Measurements from ENCODE around the gene MST1. TPM values are rescaled to one million over a fixed set of nuclear protein-coding genes. Genes with fewer than 3 reads are reported as not detected.

MST1 gene
- total and polyA plus RNA-seq, 9 of the 15 experiments (the other 6 are each of a cell fraction or from before 2014, with no cell fraction given) = 0.08 to 1.8 (median 0.40) TPM

DNA sequence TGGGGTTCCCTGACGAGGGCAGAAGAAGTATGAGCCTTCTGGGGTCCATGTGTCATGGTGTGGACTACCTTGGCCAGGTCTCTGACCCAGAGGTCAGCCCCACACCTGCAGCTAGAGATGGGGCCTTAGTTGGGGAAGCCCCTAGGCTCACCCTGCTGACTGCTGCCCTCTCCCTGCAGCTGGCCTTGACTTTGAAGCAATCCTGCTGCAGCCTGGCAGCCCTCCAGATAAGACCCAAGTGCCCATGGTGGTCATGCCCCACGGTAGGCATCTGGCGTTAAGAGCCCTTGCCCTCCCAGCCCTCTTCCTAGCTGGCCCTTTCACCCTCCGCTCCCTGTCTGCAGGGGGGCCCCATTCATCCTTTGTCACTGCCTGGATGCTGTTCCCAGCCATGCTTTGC, 7.7 kb downstream of the MST1 start (continued):
- TF ChIP-seq, protein P1, sequence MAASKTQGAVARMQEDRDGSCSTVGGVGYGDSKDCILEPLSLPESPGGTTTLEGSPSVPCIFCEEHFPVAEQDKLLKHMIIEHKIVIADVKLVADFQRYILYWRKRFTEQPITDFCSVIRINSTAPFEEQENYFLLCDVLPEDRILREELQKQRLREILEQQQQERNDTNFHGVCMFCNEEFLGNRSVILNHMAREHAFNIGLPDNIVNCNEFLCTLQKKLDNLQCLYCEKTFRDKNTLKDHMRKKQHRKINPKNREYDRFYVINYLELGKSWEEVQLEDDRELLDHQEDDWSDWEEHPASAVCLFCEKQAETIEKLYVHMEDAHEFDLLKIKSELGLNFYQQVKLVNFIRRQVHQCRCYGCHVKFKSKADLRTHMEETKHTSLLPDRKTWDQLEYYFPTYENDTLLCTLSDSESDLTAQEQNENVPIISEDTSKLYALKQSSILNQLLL (CRISPR knock-in tag; IDR thresholded peaks at IDR 0.05; ENCODE audit: borderline replicate concordance) = no peak
- no peak for TF ChIP-seq STAT5B (CRISPR knock-in tag; IDR thresholded peaks at IDR 0.05)

DNA sequence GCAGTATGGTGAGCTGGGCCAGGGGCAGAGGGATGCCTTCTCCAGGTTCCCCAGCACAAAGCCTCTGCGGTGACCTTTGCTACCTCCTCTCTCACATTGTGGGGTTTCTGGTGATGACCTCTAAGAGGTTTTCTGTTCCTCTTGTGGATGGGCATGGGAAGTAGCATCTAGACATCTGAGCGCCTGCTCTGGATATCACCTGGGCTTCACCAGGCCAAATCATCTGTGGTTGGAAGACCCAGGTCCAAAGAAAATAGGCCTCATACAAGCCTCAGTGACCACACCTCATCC, 8.1 kb downstream of the MST1 start:
- Histone ChIP-seq H3K27ac (ENCODE audit: extremely low read depth, low read depth, low read length) (no peak overlapping the region), H3K36me3 (ENCODE audit: control insufficient read depth, insufficient read depth, low read length) (peaks cover 78% of the 10 kb centered on the region; the same call in 2 of the 3 replicates), H3K79me2 (ENCODE audit: control insufficient read depth, insufficient read depth, low read length) (0 out of 3 replicates have a peak, but pooled peaks cover 1% of the 10 kb centered on the region), H3K4me2 (ENCODE audit: insufficient read depth, low read length) (no peak overlapping the region), H3K27me3 (ENCODE audit: control insufficient read depth in 2 of 2, insufficient read depth in 2 of 2, low read length in 2 of 2) (no peaks in the 10 kb centered on the region), H3K9me1 (ENCODE audit: control insufficient read depth, insufficient read depth, low read length) (peaks cover 3% of the 10 kb centered on the region), H4K20me1 (replicated peaks; ENCODE audit: control insufficient read depth, insufficient read depth, low read length) (no peaks in the 10 kb centered on the region), H3K9me3 (replicated peaks; ENCODE audit: control insufficient read depth, insufficient read depth, low read depth, low read length) (no peaks in the 10 kb centered on the region), H2AFZ (ENCODE audit: low read depth, low read length) (no peak overlapping the region), H3K9ac (ENCODE audit: insufficient read depth in 1 of 2, low read depth in 2 of 2, low read length in 2 of 2) (no peak overlapping the region), H3K4me3 (no peak overlapping the region), H3K4me1 (replicated peaks in 1 of 2; ENCODE audit: control insufficient read depth in 2 of 2, insufficient read depth in 2 of 2, low read length in 2 of 2) (peaks cover 0 to 5% of the 10 kb centered on the region in 2 experiments; a peak in 2 of 5 replicates)
- POLR2A ChIA-PET = no interaction called here
- ATAC-seq = no peak
- in situ Hi-C loops (cut with MboI) (no loop called here), intact Hi-C loops (cut with micrococcal nuclease) (no loop called here)
- BruUV-seq (replicated peaks) = no TSS peak
- 100% methylated on average over 2 of the region's 2 CpGs for WGBS (ENCODE audit: insufficient coverage, low coverage, missing lambda C conversion rate)
- no peak for FAIRE-seq
- CTCF ChIA-PET (ENCODE audit: low intra/inter-chr PET ratio) = no interaction called here
- no peak for DNase-seq (ENCODE audit: extremely low read depth in 1 of 4, low spot score in 3 of 4)
- TF ChIP-seq RBM14 (IDR thresholded peaks at IDR 0.05; ENCODE audit: borderline replicate concordance, insufficient read depth, low read depth, low read length) (no peak), HDAC3 (IDR thresholded peaks at IDR 0.05; ENCODE audit: borderline replicate concordance, partially characterized antibody) (no peak)
- TF ChIP-seq, protein P2, sequence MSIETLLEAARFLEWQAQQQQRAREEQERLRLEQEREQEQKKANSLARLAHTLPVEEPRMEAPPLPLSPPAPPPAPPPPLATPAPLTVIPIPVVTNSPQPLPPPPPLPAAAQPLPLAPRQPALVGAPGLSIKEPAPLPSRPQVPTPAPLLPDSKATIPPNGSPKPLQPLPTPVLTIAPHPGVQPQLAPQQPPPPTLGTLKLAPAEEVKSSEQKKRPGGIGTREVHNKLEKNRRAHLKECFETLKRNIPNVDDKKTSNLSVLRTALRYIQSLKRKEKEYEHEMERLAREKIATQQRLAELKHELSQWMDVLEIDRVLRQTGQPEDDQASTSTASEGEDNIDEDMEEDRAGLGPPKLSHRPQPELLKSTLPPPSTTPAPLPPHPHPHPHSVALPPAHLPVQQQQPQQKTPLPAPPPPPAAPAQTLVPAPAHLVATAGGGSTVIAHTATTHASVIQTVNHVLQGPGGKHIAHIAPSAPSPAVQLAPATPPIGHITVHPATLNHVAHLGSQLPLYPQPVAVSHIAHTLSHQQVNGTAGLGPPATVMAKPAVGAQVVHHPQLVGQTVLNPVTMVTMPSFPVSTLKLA (conservative IDR thresholded peaks at IDR 0.05) = no peak
- TF ChIP-seq, protein P3, sequence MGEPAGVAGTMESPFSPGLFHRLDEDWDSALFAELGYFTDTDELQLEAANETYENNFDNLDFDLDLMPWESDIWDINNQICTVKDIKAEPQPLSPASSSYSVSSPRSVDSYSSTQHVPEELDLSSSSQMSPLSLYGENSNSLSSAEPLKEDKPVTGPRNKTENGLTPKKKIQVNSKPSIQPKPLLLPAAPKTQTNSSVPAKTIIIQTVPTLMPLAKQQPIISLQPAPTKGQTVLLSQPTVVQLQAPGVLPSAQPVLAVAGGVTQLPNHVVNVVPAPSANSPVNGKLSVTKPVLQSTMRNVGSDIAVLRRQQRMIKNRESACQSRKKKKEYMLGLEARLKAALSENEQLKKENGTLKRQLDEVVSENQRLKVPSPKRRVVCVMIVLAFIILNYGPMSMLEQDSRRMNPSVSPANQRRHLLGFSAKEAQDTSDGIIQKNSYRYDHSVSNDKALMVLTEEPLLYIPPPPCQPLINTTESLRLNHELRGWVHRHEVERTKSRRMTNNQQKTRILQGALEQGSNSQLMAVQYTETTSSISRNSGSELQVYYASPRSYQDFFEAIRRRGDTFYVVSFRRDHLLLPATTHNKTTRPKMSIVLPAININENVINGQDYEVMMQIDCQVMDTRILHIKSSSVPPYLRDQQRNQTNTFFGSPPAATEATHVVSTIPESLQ (CRISPR knock-in tag; IDR thresholded peaks at IDR 0.05) = no peak
